Karpas-422 (cell line): ENCODE measurements around the gene KIF25. TPM values are rescaled to one million over a fixed set of nuclear protein-coding genes. Genes with fewer than 3 reads are reported as not detected.
A peak's percentile ranks its signal among the peaks of the same experiment; 100 is the strongest.

Experiments used
- DNase-seq: peaks from one replicate; pipeline ENCODE4 v3.0.0-alpha.2; 2015
- H2AFZ ChIP-seq: fragments of 200-600 bp; sonication (generic); 2 replicates; pipeline ENCODE4 v1.6.1; 2014; ENCODE audit warnings: antibody characterized with exemption, low read length, mixed read lengths
- H3K27ac ChIP-seq: fragments of 200-600 bp; sonication (generic); 2 replicates; pipeline ENCODE4 v1.5.1; 2014; ENCODE audit warnings: mild to moderate bottlenecking, low read length, moderate library complexity
- H3K27me3 ChIP-seq: fragments of 200-600 bp; sonication (generic); 2 replicates; pipeline ENCODE4 v1.6.1; 2014; ENCODE audit warnings: low read length, mixed read lengths
- H3K36me3 ChIP-seq: fragments of 200-600 bp; sonication (generic); 2 replicates; pipeline ENCODE4 v1.6.1; 2014; ENCODE audit warnings: low read length, mixed read lengths; ENCODE audit not compliant: insufficient read depth
- H3K4me1 ChIP-seq: fragments of 200-600 bp; sonication (generic); 2 replicates; pipeline ENCODE4 v1.6.1; 2014; ENCODE audit warnings: mild to moderate bottlenecking, low read length, mixed read lengths
- H3K4me2 ChIP-seq: fragments of 200-600 bp; sonication (generic); 2 replicates; pipeline ENCODE4 v1.6.1; 2014; ENCODE audit warnings: low read length, low read depth, mild to moderate bottlenecking; ENCODE audit not compliant: poor library complexity, severe bottlenecking
- H3K4me3 ChIP-seq: fragments of 200-600 bp; sonication (generic); 2 replicates; pipeline ENCODE4 v1.5.1; 2014; ENCODE audit warnings: mild to moderate bottlenecking, antibody characterized with exemption, low read length, mixed read lengths
- H3K79me2 ChIP-seq: fragments of 200-600 bp; sonication (generic); 2 replicates; pipeline ENCODE4 v1.6.1; 2014; ENCODE audit warnings: mild to moderate bottlenecking, low read length, mixed read lengths
- H3K9ac ChIP-seq: fragments of 200-600 bp; sonication (generic); 2 replicates; pipeline ENCODE4 v1.6.0; 2014; ENCODE audit warnings: low read length
- H3K9me2 ChIP-seq: fragments of 200-600 bp; sonication (generic), shearing (Covaris generic); replicated peaks from 2 replicates; pipeline ENCODE4 v1.6.0; 2014; ENCODE audit warnings: mild to moderate bottlenecking, low read length, moderate library complexity; ENCODE audit not compliant: insufficient read depth
- H3K9me3 ChIP-seq: fragments of 300-700, 200-600 bp; sonication (generic); 2 replicates; pipeline ENCODE4 v1.6.1; 2014; ENCODE audit warnings: low read length, mixed read lengths
- H4K20me1 ChIP-seq: fragments of 200-600 bp; sonication (generic); 2 replicates; pipeline ENCODE4 v1.6.1; 2014; ENCODE audit warnings: mild to moderate bottlenecking, antibody characterized with exemption, low read length, low read depth; ENCODE audit not compliant: insufficient read depth
- total RNA-seq: library from RNA; depleted of rRNA; stranded (reverse); fragments of >200 nt; shearing (Covaris generic); gene quantifications from 2 replicates; pipeline ENCODE4 v1.2.3, GENCODE V29; 2014; ENCODE audit warnings: low replicate concordance

The KIF25 gene
- total RNA-seq, 1 experiment from 2014 or later = not detected

DNA sequence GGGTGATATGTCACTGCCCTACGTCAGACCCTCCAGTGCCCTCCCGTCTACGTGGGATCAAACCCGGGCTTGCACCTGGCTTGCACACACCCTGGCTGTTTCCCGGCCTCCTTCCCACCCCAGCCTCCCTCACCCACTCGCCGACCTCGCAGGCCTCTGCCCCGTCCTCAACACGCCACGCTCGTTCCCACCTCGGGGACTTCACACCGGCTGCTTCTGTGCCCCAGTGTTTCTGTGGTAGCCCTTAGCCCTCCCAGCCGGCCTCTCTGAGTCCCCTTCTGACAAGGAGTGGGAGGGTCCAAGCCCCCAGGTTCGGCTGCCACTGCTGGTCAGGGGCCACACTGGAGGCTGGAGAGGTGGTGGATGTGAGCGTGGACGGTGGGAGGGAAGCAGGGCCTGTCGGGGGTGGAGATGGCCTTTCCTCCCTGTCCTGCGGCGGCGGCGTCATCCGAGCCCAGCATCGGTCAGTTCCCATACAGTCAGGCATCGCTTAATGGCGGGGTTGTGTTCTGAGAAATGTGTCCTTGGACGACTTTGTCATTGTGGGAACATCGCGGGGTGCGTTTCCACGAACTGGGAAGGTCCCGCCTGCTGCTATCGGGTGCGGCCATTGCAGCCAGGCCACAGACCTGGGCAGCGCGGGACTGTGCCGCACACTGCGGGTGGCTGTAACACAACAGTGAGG, 11.4 kb upstream of the KIF25 start:
- H3K4me1 ChIP-seq = no peaks in the 10 kb centered on the region
- H3K27me3 ChIP-seq = no peaks in the 10 kb centered on the region
- no peaks in the 10 kb centered on the region for H3K9me2 ChIP-seq
- H3K9ac ChIP-seq = no peak overlapping the region
- no peaks in the 10 kb centered on the region for H4K20me1 ChIP-seq
- DNase-seq = no peak
- H3K4me2 ChIP-seq = no peak overlapping the region
- H3K9me3 ChIP-seq = peaks cover 4% of the 10 kb centered on the region; the same call in 1 of the 2 replicates
- no peak overlapping the region for H3K27ac ChIP-seq
- no peak overlapping the region for H2AFZ ChIP-seq
- H3K4me3 ChIP-seq = no peak overlapping the region
- H3K36me3 ChIP-seq = no peaks in the 10 kb centered on the region
- H3K79me2 ChIP-seq = no peaks in the 10 kb centered on the region

DNA sequence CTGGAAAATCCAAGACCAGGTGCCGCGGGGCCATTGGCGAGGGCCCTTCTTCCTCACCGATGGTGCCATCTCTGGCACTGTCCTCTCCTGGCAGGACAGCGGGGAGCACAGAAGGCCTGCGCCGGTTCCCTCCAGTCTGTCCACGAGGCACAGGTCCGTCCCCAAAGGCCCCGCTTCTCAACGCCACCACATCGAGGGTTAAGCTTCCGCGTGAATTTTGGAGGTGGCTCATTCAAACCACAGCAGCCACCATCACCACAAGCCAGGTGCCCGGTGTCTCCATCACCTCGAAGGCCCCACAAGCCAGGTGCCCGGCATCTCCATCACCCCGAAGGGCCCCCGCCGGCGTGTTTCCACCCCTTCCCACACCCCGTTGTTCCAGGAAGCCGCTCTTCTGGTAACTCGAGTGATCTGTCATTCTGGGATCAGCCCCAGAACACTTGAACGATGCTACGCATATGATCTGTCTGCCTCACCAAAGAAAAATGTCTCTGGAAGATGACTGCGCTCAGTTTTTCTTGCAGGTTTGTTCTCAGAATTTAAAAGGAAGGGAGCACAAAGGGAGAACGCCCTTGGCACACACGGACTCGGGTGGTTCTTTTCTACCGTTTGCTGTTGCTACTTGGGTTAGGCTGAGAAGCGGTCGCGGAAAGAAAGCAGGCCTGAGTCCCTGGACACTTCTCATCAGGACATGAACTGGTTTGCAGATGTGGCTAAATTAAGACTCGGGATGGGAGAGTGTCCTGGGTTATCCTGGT, 9.9 kb upstream of the KIF25 start:
- H3K27me3 ChIP-seq = no peaks in the 10 kb centered on the region
- peaks cover 4% of the 10 kb centered on the region; the same call in 1 of the 2 replicates for H3K9me3 ChIP-seq
- no peaks in the 10 kb centered on the region for H3K79me2 ChIP-seq
- no peaks in the 10 kb centered on the region for H3K36me3 ChIP-seq
- H2AFZ ChIP-seq = no peak overlapping the region
- H3K9ac ChIP-seq = no peak overlapping the region
- no peak overlapping the region for H3K27ac ChIP-seq
- H4K20me1 ChIP-seq = no peaks in the 10 kb centered on the region
- no peak for DNase-seq
- no peaks in the 10 kb centered on the region for H3K9me2 ChIP-seq
- no peaks in the 10 kb centered on the region for H3K4me1 ChIP-seq
- no peak overlapping the region for H3K4me2 ChIP-seq
- no peak overlapping the region for H3K4me3 ChIP-seq

DNA sequence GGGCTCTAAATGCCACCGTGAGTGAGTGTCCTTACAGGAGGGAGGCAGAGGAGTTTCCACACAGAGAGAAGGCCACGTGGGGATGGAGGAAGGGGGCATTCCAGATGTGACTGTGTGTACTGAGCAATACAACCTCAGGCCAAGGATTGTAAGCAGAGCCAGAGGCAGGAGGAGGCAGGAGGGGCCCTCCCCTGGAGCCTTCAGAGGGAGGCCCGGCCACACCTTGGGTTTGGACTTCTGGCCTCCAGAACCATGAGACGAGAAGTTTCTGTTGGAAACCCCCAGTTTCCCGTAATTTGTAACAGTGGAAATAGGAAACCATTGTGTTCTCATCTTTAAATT, 9.3 kb upstream of the KIF25 start:
- Histone ChIP-seq H3K27ac (no peak overlapping the region), H3K9me2 (no peaks in the 10 kb centered on the region), H3K36me3 (no peaks in the 10 kb centered on the region), H3K9me3 (peaks cover 4% of the 10 kb centered on the region; the same call in 1 of the 2 replicates), H3K4me3 (no peak overlapping the region), H3K79me2 (no peaks in the 10 kb centered on the region), H4K20me1 (no peaks in the 10 kb centered on the region), H3K9ac (no peak overlapping the region), H3K4me1 (no peaks in the 10 kb centered on the region), H3K27me3 (no peaks in the 10 kb centered on the region), H2AFZ (no peak overlapping the region), H3K4me2 (no peak overlapping the region)
- no peak for DNase-seq

DNA sequence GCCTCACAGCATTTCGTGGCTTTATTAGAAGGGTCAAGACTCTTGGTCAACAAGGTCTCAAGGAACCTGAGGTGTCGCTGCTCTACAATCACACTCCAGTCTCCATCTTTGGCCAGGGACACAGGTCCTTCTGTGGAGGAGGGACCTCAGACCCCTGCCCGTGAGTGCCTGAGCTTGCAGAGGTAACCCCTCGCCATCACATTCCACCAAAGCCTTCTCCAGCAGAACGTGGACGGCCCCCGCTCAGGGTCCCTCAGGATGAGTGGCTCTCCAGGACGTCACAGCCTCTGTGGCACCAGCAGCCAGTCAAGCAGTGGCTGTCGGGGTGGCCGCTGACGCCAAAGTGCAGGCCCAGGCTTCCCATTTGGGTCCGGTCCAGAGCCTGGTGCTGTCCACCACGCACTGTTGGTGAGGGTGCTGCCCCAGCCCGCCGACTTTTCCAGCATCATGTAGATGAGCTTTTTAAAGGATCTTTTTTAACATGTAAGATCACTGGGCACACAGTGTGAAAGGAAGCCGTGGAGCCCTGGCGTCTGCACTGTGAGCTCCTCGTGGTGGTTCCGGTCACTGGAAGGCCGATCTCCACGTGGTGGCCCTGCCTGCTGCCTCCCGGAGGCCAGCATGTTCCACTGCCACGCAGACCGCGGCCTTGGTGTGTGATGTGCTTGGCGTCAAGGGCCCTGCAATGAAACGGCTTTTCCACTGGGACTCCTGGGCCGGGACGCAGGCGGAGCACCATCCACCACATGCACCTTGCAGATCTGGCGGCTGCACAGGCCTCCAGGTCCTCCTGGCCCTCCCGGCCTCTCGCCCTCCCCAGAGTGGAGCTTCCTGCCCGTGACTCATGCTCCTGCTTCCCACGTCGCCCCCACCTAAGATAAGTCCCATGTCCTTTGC, 8.3 kb upstream of the KIF25 start:
- Histone ChIP-seq H4K20me1 (no peaks in the 10 kb centered on the region), H3K36me3 (no peaks in the 10 kb centered on the region), H3K79me2 (no peaks in the 10 kb centered on the region), H3K27me3 (no peaks in the 10 kb centered on the region), H2AFZ (no peak overlapping the region), H3K27ac (no peak overlapping the region), H3K9ac (no peak overlapping the region), H3K4me1 (no peaks in the 10 kb centered on the region), H3K4me3 (no peak overlapping the region), H3K9me3 (peaks cover 4% of the 10 kb centered on the region; the same call in 1 of the 2 replicates), H3K4me2 (no peak overlapping the region), H3K9me2 (no peaks in the 10 kb centered on the region)
- no peak for DNase-seq

DNA sequence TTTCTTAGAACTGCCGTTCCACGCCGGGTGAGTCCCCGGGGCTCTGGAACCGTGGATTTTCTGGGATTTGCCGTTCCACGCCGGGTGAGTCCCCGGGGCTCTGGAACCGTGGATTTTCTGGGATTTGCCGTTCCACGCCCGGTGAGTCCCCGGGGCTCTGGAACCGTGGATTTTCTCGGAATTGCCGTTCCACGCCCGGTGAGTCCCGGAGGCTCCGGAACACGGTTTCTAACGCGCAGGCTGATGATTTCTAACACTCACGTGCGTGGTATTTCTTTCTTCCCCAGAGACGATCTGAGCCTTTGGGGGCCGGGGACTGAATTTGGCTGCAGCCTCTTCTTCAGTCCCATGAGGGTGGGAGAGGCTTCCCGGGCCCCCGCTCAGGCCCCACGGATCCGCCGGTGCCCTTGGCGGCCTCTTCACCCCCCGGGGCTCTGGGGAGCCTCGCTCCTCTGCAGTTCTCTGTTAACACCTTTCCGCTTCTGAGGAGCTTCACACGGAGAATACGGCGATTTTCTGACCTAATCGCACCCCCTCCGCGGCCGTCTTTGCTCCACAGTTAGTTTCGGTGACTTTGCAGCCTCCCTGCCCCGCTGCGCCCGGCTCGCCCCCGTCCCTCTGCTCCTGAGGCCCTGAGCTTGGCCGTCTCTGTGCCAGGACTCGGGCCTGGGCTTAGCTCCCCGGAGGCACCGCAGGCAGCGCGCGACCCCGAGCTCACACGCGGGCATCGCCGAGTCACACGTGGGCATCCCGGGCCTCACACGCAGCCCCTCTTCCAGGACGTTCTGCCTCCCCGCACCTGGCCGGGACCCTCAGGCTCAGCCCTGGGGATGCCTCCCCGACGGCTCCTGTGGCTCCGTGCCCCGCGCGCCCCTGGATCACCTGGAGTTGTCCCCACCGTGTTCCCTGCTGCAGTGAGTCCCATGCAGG, 7.2 kb upstream of the KIF25 start:
- peak; percentile 44 for DNase-seq
- H3K4me2 ChIP-seq = no peak overlapping the region
- H3K9me2 ChIP-seq = no peaks in the 10 kb centered on the region
- H3K9ac ChIP-seq = no peak overlapping the region
- H3K36me3 ChIP-seq = no peaks in the 10 kb centered on the region
- no peaks in the 10 kb centered on the region for H3K79me2 ChIP-seq
- H3K4me3 ChIP-seq = no peak overlapping the region
- H2AFZ ChIP-seq = no peak overlapping the region
- peaks cover 4% of the 10 kb centered on the region; the same call in 1 of the 2 replicates for H3K9me3 ChIP-seq
- no peak overlapping the region for H3K27ac ChIP-seq
- no peaks in the 10 kb centered on the region for H3K4me1 ChIP-seq
- H3K27me3 ChIP-seq = no peaks in the 10 kb centered on the region
- H4K20me1 ChIP-seq = no peaks in the 10 kb centered on the region

DNA sequence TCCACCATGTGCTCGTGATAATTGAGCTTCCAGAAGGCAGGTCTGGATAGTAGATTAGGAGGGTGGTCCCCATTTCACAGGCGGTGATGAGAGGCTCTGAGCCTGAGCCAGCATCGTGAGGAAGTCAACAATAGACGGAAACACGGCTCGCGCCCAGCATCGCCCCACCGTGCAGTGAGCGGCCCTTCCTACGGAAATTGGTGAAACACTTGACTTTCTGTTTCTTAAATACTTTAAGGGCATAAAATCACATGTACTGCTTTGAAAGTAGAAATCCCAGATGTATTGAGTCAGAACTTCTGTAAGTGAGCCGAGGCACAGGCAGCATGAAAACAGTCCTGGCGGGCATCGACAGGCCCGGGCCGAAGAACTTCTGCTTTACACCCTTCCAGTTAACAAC, 4.3 kb upstream of the KIF25 start:
- no peak overlapping the region for H3K27ac ChIP-seq
- H3K36me3 ChIP-seq = no peaks in the 10 kb centered on the region
- H3K4me2 ChIP-seq = no peak overlapping the region
- no peak overlapping the region for H3K9ac ChIP-seq
- H2AFZ ChIP-seq = no peak overlapping the region
- no peaks in the 10 kb centered on the region for H3K9me2 ChIP-seq
- H3K4me1 ChIP-seq = no peaks in the 10 kb centered on the region
- H3K79me2 ChIP-seq = no peaks in the 10 kb centered on the region
- H3K27me3 ChIP-seq = no peaks in the 10 kb centered on the region
- no peaks in the 10 kb centered on the region for H4K20me1 ChIP-seq
- DNase-seq = no peak
- H3K9me3 ChIP-seq = peaks cover 4% of the 10 kb centered on the region; the same call in 1 of the 2 replicates
- no peak overlapping the region for H3K4me3 ChIP-seq

DNA sequence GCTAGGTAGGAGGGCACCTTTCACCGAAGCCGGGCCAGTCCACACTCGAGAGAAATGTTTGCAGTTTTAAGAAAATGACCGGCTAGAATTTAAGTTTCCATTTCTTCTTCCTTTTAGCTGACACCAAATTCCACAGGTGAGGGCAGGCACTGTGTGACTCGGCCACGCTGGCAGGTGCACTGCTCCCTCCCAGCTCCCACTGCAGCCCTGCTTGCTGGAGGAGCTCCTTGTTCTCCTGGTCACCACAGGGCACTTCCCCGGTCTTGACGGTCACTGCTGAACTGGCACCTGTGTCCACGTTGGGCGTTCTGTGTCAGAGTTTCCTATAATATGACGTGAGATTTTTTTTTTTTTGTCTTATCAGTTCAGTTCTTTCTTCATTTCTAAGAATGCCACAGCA, 3.6 kb upstream of the KIF25 start:
- Histone ChIP-seq H3K9ac (no peak overlapping the region), H4K20me1 (no peaks in the 10 kb centered on the region), H3K9me2 (no peaks in the 10 kb centered on the region), H3K27me3 (no peaks in the 10 kb centered on the region), H3K9me3 (peaks cover 4% of the 10 kb centered on the region; the same call in 1 of the 2 replicates), H3K4me2 (no peak overlapping the region), H3K4me1 (no peaks in the 10 kb centered on the region), H2AFZ (no peak overlapping the region), H3K27ac (no peak overlapping the region), H3K4me3 (no peak overlapping the region), H3K79me2 (no peaks in the 10 kb centered on the region), H3K36me3 (no peaks in the 10 kb centered on the region)
- DNase-seq = no peak
